Thymus (tissue), 11 donors: ENCODE data around the gene RETREG1. TPM values are rescaled to one million over a fixed set of nuclear protein-coding genes. Genes with fewer than 3 reads are reported as not detected.
"Not testable (repeated sequence)": the region's sequence is repeated elsewhere in the genome, so short reads cannot be mapped to it uniquely, and the experiment has no call there.

Source experiments
- DNase-seq, 9 donors: peaks; one replicate each; pipeline ENCODE4 v3.0.0-alpha.2; 2013; ENCODE audit warnings: low spot score in 9 of 9, low read depth in 6 of 9, missing footprints in 1 of 9
- H3K27ac ChIP-seq, 2 donors: one replicate each; pipeline ENCODE4 v1.5.1; 2013; ENCODE audit warnings: control low read depth in 1 of 2, low read depth in 1 of 2, low read length in 1 of 2, mild to moderate bottlenecking in 1 of 2, moderate library complexity in 1 of 2
- H3K27me3 ChIP-seq, 2 donors: one replicate each; pipeline ENCODE4 v1.5.1; 2013; ENCODE audit warnings: low read length in 1 of 2; ENCODE audit not compliant: control insufficient read depth in 2 of 2, insufficient read depth in 1 of 2
- H3K36me3 ChIP-seq, 2 donors: one replicate each; pipeline ENCODE4 v1.5.1; 2013; ENCODE audit warnings: low read length in 1 of 2, mild to moderate bottlenecking in 1 of 2, moderate library complexity in 1 of 2; ENCODE audit not compliant: control insufficient read depth in 2 of 2, insufficient read depth in 2 of 2
- H3K4me1 ChIP-seq, 2 donors: one replicate each; pipeline ENCODE4 v1.5.1; 2013; ENCODE audit warnings: low read length in 2 of 2; ENCODE audit not compliant: control insufficient read depth in 2 of 2, insufficient read depth in 2 of 2
- H3K4me3 ChIP-seq, 2 donors: one replicate each; pipeline ENCODE4 v1.5.1; 2013; ENCODE audit warnings: low read length in 2 of 2, control low read depth in 1 of 2, mild to moderate bottlenecking in 1 of 2
- H3K9me3 ChIP-seq, 2 donors: one replicate each; pipeline ENCODE4 v1.5.1; 2013; ENCODE audit warnings: low read length in 1 of 2, mild to moderate bottlenecking in 1 of 2; ENCODE audit not compliant: control insufficient read depth in 2 of 2, insufficient read depth in 1 of 2
- WGBS: extraction: QIAGEN DNeasy Blood & Tissue Kit; methylation state at CpG from one replicate; pipeline ENCODE4 v1.1.7; 2013; 5-methylcytosine and 5-hydroxymethylcytosine counted together
- polyA plus RNA-seq: library from polyadenylated mRNA; stranded (reverse); fragments of 200-250 nt; gene quantifications from one replicate; pipeline ENCODE4 v1.2.3, GENCODE V29; 2013
- total RNA-seq: library from RNA; stranded (reverse); fragments of 120-200 nt; gene quantifications from one replicate; pipeline ENCODE4 v1.2.4, GENCODE V29; 2013
- donor health status: healthy.

RETREG1 gene
- total and polyA plus RNA-seq, 2 donors: 34.1 to 37.7 TPM

DNA sequence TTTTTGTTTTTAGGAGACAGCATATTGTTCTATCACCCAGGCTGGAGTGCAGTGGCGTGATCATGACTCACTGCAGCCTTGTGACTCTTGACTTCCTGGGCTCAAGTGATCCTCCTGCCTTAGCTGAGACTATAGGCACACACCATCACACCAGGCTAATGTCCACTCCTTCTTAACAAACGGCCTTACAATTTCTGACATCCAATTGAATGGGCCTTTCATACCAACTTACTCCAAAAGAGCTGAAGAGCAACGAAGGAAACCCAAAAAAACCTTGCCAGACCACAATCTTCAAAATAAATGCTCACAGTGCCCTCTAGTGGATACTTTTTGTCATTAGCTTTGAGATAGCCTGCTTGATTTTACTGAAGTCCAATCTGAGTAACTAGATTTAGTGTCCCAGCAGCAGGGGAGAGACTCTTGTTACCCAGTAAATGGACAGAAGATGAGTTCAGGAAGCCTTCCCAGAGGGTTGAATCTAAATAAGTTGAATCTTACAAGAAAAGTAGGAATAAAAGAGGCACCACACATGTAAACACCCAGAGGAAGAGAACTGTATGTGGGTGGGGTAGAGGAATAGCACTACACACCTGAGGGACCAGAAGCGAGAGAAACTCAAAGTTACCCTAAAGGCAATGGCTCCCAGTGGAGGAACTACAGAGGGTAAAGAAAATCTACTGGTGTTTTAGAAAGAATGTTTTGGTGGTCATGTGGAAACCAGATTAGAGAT, 160.5 kb downstream of the RETREG1 start:
- Histone ChIP-seq H3K36me3 (peaks cover 37 to 81% of the 10 kb centered on the region in 2 donors), H3K27me3 (no peaks in the 10 kb centered on the region), H3K27ac (no peak overlapping the region), H3K9me3 (no peaks in the 10 kb centered on the region), H3K4me3 (no peak overlapping the region), H3K4me1 (peaks cover 0 to 5% of the 10 kb centered on the region in 2 donors)
- WGBS: 54% methylated on average over 4 of the region's 4 CpGs
- peak; percentile 24 to 83 (median 57) for DNase-seq

DNA sequence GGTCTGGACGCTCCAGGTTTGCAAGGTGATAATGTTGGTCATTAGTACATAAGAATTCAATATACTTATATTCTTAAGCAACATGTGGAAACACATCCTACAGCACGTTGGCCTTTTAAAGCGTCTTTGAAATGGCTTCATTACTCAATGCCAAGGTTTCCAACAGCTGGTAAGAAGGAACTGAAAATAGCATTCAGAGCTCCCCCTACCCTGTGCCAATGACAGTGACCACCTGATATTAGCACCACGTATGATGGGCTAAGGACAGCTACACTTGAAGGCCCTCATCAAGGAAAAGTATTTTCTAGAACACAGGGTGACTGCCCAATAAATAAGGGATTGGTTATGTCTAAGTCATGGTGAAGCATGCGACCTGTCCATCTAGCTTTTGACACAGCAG, 161.1 kb downstream of the RETREG1 start:
- no peak for DNase-seq
- Histone ChIP-seq H3K4me1 (peaks cover 0 to 5% of the 10 kb centered on the region in 2 donors), H3K36me3 (peaks cover 38 to 82% of the 10 kb centered on the region in 2 donors), H3K4me3 (no peak overlapping the region), H3K27ac (no peak overlapping the region), H3K27me3 (no peaks in the 10 kb centered on the region), H3K9me3 (no peaks in the 10 kb centered on the region)
- 95% methylated on average over 5 of the region's 5 CpGs for WGBS

- no peaks in the 10 kb centered on the region for H3K27me3 ChIP-seq
- no peak overlapping the region for H3K4me3 ChIP-seq
- no peak overlapping the region for H3K27ac ChIP-seq
- peaks cover 0 to 5% of the 10 kb centered on the region in 2 donors for H3K4me1 ChIP-seq
- WGBS: 99% methylated on average over 4 of the region's 4 CpGs
- no peak for DNase-seq
- peaks cover 48 to 86% of the 10 kb centered on the region in 2 donors for H3K36me3 ChIP-seq
- H3K9me3 ChIP-seq: no peaks in the 10 kb centered on the region
Measured at GRCh38 chr5:16454686-16455085, 162.1 kb downstream of the RETREG1 start.

DNA sequence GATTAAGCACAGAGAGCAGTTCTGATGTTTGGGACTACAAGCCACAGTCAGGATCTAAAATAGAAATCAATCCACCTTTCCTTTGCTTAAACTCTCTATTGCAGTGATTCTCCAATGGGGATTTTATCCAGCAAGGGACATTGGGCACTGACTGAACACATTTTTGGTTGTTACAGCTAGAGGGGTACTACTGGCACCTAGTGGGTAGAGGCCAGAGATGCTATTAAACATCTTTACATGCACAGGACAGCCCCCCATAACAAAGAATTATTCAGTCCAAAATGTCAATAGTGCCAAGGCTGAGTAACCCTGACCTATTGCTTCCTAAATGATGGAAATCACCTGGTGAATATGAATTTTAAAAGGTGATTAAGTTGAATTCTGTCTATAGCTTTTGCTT, 163.2 kb downstream of the RETREG1 start:
- Histone ChIP-seq H3K36me3 (peaks cover 44 to 90% of the 10 kb centered on the region in 2 donors), H3K4me1 (peaks cover 0 to 5% of the 10 kb centered on the region in 2 donors), H3K9me3 (no peaks in the 10 kb centered on the region), H3K27me3 (no peaks in the 10 kb centered on the region), H3K27ac (no peak overlapping the region), H3K4me3 (no peak overlapping the region)
- DNase-seq: no peak

- 97% methylated on average over 2 of the region's 2 CpGs for WGBS
- DNase-seq: no peak
- Histone ChIP-seq H3K4me3 (no peak overlapping the region), H3K36me3 (peaks cover 39 to 64% of the 10 kb centered on the region in 2 donors), H3K4me1 (no peaks in the 10 kb centered on the region), H3K9me3 (no peaks in the 10 kb centered on the region), H3K27me3 (no peaks in the 10 kb centered on the region), H3K27ac (no peak overlapping the region)
Measured at GRCh38 chr5:16450163-16450562, 166.6 kb downstream of the RETREG1 start.

GRCh38 chr5:16446993-16447392, 169.8 kb downstream of the RETREG1 start:
- DNase-seq: no peak
- no peaks in the 10 kb centered on the region for H3K9me3 ChIP-seq
- no peak overlapping the region for H3K4me3 ChIP-seq
- WGBS: 97% methylated on average over 5 of the region's 5 CpGs
- peaks cover 30 to 40% of the 10 kb centered on the region in 2 donors for H3K36me3 ChIP-seq
- no peak overlapping the region for H3K27ac ChIP-seq
- no peaks in the 10 kb centered on the region for H3K4me1 ChIP-seq
- no peaks in the 10 kb centered on the region for H3K27me3 ChIP-seq

- H3K27me3 ChIP-seq: no peaks in the 10 kb centered on the region
- H3K4me1 ChIP-seq: no peaks in the 10 kb centered on the region
- no peak for DNase-seq
- no peaks in the 10 kb centered on the region for H3K36me3 ChIP-seq
- H3K4me3 ChIP-seq: no peak overlapping the region
- 86% methylated on average over 1 of the region's 1 CpG for WGBS
- H3K27ac ChIP-seq: no peak overlapping the region
- no peaks in the 10 kb centered on the region for H3K9me3 ChIP-seq
Measured at GRCh38 chr5:16437977-16438376, 178.8 kb downstream of the RETREG1 start.

DNA sequence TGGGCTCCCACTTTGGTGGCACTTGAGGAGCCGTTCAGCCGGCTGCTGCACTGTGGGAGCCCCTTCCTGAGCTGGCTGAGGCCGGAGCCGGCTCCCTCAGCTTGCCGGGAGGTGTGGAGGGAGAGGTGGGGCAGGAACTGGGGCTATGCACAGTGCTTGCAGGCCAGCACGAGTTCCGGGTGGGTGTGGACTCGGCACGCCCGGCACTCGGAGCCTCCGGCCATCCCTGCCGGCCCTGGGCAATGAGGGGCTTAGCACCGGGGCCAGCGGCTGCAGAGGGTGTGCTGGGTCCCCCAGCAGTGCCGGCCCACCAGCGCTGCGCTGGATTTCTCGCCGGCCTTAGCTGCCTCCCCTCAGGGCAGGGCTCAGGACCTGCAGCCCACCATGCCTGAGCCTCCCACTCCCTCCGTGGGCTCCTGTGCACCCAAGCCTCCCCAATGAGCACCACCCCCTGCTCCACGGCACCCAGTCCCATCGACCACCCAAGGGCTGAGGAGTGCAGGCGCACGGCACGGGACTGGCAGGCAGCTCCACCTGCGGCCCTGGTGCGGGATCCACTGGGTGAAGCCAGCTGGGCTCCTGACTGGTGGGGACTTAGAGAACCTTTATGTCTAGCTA, 180.6 kb downstream of the RETREG1 start:
- not testable (repeated sequence) for H3K27ac ChIP-seq, H3K27me3 ChIP-seq, H3K4me3 ChIP-seq, H3K9me3 ChIP-seq, H3K4me1 ChIP-seq, H3K36me3 ChIP-seq, DNase-seq
- 92% methylated on average over 28 of the region's 28 CpGs for WGBS

DNA sequence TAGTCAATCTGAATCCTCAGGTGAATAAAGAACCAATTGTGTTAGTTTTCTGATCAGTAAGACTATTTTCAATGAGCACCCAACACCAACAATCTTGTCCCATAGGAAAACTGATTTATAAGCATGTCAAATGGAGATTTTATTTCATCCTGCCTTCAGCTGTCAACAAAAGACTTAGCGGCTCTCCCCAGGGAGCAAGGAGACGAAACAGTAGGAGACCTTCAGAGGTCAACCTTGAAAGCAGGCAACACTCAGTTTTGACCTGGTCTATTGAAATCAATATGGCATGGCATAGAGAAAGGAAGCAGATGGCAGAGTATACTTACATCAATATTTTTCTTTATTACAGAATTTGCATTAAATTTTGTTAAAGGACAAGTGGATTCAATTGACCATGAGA, 185.3 kb downstream of the RETREG1 start:
- H3K9me3 ChIP-seq: no peaks in the 10 kb centered on the region
- no peak for DNase-seq
- no peaks in the 10 kb centered on the region for H3K36me3 ChIP-seq
- H3K4me3 ChIP-seq: no peak overlapping the region
- no peak overlapping the region for H3K27ac ChIP-seq
- 82% methylated on average over 2 of the region's 2 CpGs for WGBS
- H3K27me3 ChIP-seq: no peaks in the 10 kb centered on the region
- H3K4me1 ChIP-seq: no peaks in the 10 kb centered on the region
